WTC11 (cell line): ENCODE measurements around the gene TYROBP. TPM values are rescaled to one million over a fixed set of nuclear protein-coding genes. Genes with fewer than 3 reads are reported as not detected.
"Not testable (repeated sequence)": the region's sequence is repeated elsewhere in the genome, so short reads cannot be mapped to it uniquely, and the experiment has no call there.

Source experiments
- ATAC-seq: fragments of 200-7000 bp; cut with Tn5 transposase; 2 replicates; pipeline ENCODE4 v1.10.0; 2021; ENCODE audit warnings: mild to moderate bottlenecking, moderate library complexity
- Bru-seq: library from RNA; stranded (reverse); fragments of 400-500 nt; gene quantifications from one replicate; lab custom pipeline; 2021; lab: Mats Ljungman, UMichigan
- CTCF ChIA-PET: fragments of 300-600 bp; sonication (Branson Sonifier 250); formaldehyde crosslinking; loops from one replicate; lab custom pipeline; 2021; ENCODE audit warnings: antibody characterized with exemption; lab: Charles Lee
- POLR2A ChIA-PET: fragments of 350-600 bp; sonication (Branson Sonifier 250); formaldehyde crosslinking; loops from one replicate; lab custom pipeline; 2021; ENCODE audit warnings: antibody characterized with exemption; lab: Charles Lee
- DNase-seq: peaks from one replicate; pipeline ENCODE4 v3.0.0; 2021; ENCODE audit warnings: low spot score
- H3K27ac Mint-ChIP-seq: 2 replicates; pipeline ENCODE4 v1.8.0; 2021; ENCODE audit warnings: mixed read lengths
- H3K27me3 Mint-ChIP-seq: 2 replicates; pipeline ENCODE4 v1.8.0; 2021; ENCODE audit warnings: low read depth, mild to moderate bottlenecking, moderate library complexity, mixed read lengths
- H3K36me3 Mint-ChIP-seq: 2 replicates; pipeline ENCODE4 v1.8.0; 2021; ENCODE audit warnings: mixed read lengths
- H3K4me1 Mint-ChIP-seq: 2 replicates; pipeline ENCODE4 v1.8.0; 2022; ENCODE audit warnings: mixed read lengths
- H3K4me3 Mint-ChIP-seq: 2 replicates; pipeline ENCODE4 v1.8.0; 2021; ENCODE audit warnings: mild to moderate bottlenecking, moderate library complexity, mixed read lengths
- H3K9me3 Mint-ChIP-seq: 2 replicates; pipeline ENCODE4 v1.8.0; 2021; ENCODE audit warnings: mixed read lengths
- CREM ChIP-seq: sonication (generic); formaldehyde crosslinking; IDR thresholded peaks from 2 replicates; pipeline ENCODE4 v1.8.1; 2022; ENCODE audit warnings: mild to moderate bottlenecking, missing genetic modification reagents, moderate library complexity
- GRHL2 ChIP-seq: fragments of 250-450 bp; sonication (Bioruptor Pico); IDR thresholded peaks from 2 replicates; pipeline ENCODE4 v1.8.0; 2022; ENCODE audit warnings: mild to moderate bottlenecking, moderate library complexity; ENCODE audit not compliant: insufficient replicate concordance, severe bottlenecking
- JAZF1 ChIP-seq: fragments of 250-450 bp; sonication (Bioruptor Pico); IDR thresholded peaks from 2 replicates; pipeline ENCODE4 v1.9.0; 2021; ENCODE audit warnings: moderate library complexity, mild to moderate bottlenecking, inconsistent platforms
- NFE2L1 ChIP-seq: sonication (generic); formaldehyde crosslinking; IDR thresholded peaks from 2 replicates; pipeline ENCODE4 v1.8.1; 2023; ENCODE audit warnings: missing genetic modification reagents
- NR1H2 ChIP-seq: sonication (generic); formaldehyde crosslinking; IDR thresholded peaks from 2 replicates; pipeline ENCODE4 v1.9.0; 2021; ENCODE audit warnings: mild to moderate bottlenecking, moderate library complexity, missing genetic modification reagents
- RELA ChIP-seq: sonication (generic); formaldehyde crosslinking; IDR thresholded peaks from 2 replicates; pipeline ENCODE4 v1.8.1; 2022; ENCODE audit warnings: missing genetic modification reagents, mild to moderate bottlenecking, borderline replicate concordance
- SMAD4 ChIP-seq: sonication (generic); formaldehyde crosslinking; IDR thresholded peaks from 2 replicates; pipeline ENCODE4 v1.8.0; 2022; ENCODE audit warnings: mild to moderate bottlenecking, missing genetic modification reagents
- TCF7 ChIP-seq: sonication (generic); formaldehyde crosslinking; IDR thresholded peaks from 2 replicates; pipeline ENCODE4 v1.8.0; 2022; ENCODE audit warnings: mild to moderate bottlenecking, low read depth, missing genetic modification reagents, moderate library complexity
- ZBTB21 ChIP-seq: sonication (generic); formaldehyde crosslinking; IDR thresholded peaks from 2 replicates; pipeline ENCODE4 v1.8.1; 2023; ENCODE audit warnings: mild to moderate bottlenecking, missing genetic modification reagents, borderline replicate concordance
- ZNF317 ChIP-seq: sonication (generic); formaldehyde crosslinking; IDR thresholded peaks from 2 replicates; pipeline ENCODE4 v1.8.1; 2023; ENCODE audit warnings: low read depth, mild to moderate bottlenecking, moderate library complexity, missing genetic modification reagents, borderline replicate concordance
- long read RNA-seq, 3 experiments: library from RNA in 1 of 3; library from capped mRNA in 1 of 3; library from polyadenylated mRNA in 1 of 3; unstranded in 2 of 3; stranded (forward) in 1 of 3; transcript quantifications; one replicate each; pipeline ENCODE4 v2.0.0, GENCODE V29; 2021
- total RNA-seq: library from RNA; stranded (reverse); gene quantifications from 3 replicates; pipeline ENCODE4 v1.2.3, GENCODE V29; 2021
- TF ChIP-seq, protein P1 (sequence below): sonication (generic); formaldehyde crosslinking; IDR thresholded peaks from 2 replicates; pipeline ENCODE4 v1.8.0; 2022; ENCODE audit warnings: missing genetic modification reagents
- TF ChIP-seq, protein P2 (sequence below): fragments of 250-450 bp; sonication (Bioruptor Pico); IDR thresholded peaks from 2 replicates; pipeline ENCODE4 v1.9.0; 2021; ENCODE audit warnings: mild to moderate bottlenecking, borderline replicate concordance
- TF ChIP-seq, protein P3 (sequence below): sonication (generic); formaldehyde crosslinking; IDR thresholded peaks from 2 replicates; pipeline ENCODE4 v1.8.1; 2023; ENCODE audit warnings: mild to moderate bottlenecking, missing genetic modification reagents
- TF ChIP-seq, protein P4 (sequence below): sonication (generic); formaldehyde crosslinking; IDR thresholded peaks from 2 replicates; pipeline ENCODE4 v1.8.1; 2022; ENCODE audit warnings: mild to moderate bottlenecking, missing genetic modification reagents, moderate library complexity, borderline replicate concordance
- TF ChIP-seq, protein P5 (sequence below): fragments of 250-450 bp; sonication (Bioruptor Pico); IDR thresholded peaks from 2 replicates; pipeline ENCODE4 v1.9.0; 2021; ENCODE audit warnings: mild to moderate bottlenecking
- TF ChIP-seq, protein P6 (sequence below): fragments of 250-450 bp; sonication (Bioruptor Pico); IDR thresholded peaks from 2 replicates; pipeline ENCODE4 v1.9.0; 2021; ENCODE audit warnings: moderate library complexity, mild to moderate bottlenecking, inconsistent platforms, borderline replicate concordance

Gene TYROBP
- total RNA-seq (0.34 to 0.55 TPM (median 0.46 TPM) in 3 replicates), Bru-seq, nascent RNA (not detected)
- long read RNA-seq, experiment 1, result 0 reads
- long read RNA-seq, experiment 2, result 0 reads
- long read RNA-seq, experiment 3, result 0 reads

DNA sequence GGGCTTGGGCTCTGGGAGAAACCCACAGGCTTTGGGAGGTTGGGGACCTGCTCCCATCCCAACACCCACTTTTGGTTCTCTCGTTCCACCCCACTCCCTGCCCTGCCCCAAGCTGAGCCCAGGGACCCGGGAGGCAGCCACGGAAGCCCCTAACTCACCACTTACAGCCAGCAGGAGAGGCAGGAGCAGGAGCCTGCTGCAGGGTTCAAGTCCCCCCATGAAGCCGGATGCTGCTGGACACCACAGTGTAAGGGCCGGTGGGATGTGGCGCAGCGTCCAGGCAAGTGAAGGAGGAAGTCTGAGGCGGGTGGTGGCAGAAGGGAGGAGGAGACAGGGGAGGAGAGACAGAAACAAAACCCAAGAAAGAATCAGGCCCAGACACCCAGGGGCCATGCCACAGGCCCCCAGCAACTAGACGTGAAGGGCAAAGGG lies at the start of gene TYROBP:
TSS of gene TYROBP (minus strand) at position 286 of the 432 bp plus-strand sequence. CDS start at position 219, 67 bp downstream.
- CTCF ChIA-PET, result interaction anchor here (0.6 to 1.1 kb wide), 2 partner anchors 88 to 94 kb away, joined by 3 read pairs; no protein-coding TSS in a partner anchor
- no peak within 1 kb of the TSS for H3K27ac Mint-ChIP-seq
- H3K4me3 Mint-ChIP-seq, result no peak within 1 kb of the TSS
- DNase-seq (no peak), ATAC-seq (no peak)
- no peaks in the 10 kb centered on the region for H3K36me3 Mint-ChIP-seq
- TF ChIP-seq CREM (CRISPR knock-in tag) (no peak), RELA (CRISPR knock-in tag) (no peak), ZNF317 (CRISPR knock-in tag) (no peak), TCF7 (no peak), ZBTB21 (no peak), NFE2L1 (no peak), SMAD4 (CRISPR knock-in tag) (no peak), NR1H2 (CRISPR knock-in tag) (no peak), GRHL2 (no peak), JAZF1 (CRISPR knock-in tag) (no peak)
- TF ChIP-seq, protein P1, sequence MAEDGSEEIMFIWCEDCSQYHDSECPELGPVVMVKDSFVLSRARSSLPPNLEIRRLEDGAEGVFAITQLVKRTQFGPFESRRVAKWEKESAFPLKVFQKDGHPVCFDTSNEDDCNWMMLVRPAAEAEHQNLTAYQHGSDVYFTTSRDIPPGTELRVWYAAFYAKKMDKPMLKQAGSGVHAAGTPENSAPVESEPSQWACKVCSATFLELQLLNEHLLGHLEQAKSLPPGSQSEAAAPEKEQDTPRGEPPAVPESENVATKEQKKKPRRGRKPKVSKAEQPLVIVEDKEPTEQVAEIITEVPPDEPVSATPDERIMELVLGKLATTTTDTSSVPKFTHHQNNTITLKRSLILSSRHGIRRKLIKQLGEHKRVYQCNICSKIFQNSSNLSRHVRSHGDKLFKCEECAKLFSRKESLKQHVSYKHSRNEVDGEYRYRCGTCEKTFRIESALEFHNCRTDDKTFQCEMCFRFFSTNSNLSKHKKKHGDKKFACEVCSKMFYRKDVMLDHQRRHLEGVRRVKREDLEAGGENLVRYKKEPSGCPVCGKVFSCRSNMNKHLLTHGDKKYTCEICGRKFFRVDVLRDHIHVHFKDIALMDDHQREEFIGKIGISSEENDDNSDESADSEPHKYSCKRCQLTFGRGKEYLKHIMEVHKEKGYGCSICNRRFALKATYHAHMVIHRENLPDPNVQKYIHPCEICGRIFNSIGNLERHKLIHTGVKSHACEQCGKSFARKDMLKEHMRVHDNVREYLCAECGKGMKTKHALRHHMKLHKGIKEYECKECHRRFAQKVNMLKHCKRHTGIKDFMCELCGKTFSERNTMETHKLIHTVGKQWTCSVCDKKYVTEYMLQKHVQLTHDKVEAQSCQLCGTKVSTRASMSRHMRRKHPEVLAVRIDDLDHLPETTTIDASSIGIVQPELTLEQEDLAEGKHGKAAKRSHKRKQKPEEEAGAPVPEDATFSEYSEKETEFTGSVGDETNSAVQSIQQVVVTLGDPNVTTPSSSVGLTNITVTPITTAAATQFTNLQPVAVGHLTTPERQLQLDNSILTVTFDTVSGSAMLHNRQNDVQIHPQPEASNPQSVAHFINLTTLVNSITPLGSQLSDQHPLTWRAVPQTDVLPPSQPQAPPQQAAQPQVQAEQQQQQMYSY, result no peak
- TF ChIP-seq, protein P2, sequence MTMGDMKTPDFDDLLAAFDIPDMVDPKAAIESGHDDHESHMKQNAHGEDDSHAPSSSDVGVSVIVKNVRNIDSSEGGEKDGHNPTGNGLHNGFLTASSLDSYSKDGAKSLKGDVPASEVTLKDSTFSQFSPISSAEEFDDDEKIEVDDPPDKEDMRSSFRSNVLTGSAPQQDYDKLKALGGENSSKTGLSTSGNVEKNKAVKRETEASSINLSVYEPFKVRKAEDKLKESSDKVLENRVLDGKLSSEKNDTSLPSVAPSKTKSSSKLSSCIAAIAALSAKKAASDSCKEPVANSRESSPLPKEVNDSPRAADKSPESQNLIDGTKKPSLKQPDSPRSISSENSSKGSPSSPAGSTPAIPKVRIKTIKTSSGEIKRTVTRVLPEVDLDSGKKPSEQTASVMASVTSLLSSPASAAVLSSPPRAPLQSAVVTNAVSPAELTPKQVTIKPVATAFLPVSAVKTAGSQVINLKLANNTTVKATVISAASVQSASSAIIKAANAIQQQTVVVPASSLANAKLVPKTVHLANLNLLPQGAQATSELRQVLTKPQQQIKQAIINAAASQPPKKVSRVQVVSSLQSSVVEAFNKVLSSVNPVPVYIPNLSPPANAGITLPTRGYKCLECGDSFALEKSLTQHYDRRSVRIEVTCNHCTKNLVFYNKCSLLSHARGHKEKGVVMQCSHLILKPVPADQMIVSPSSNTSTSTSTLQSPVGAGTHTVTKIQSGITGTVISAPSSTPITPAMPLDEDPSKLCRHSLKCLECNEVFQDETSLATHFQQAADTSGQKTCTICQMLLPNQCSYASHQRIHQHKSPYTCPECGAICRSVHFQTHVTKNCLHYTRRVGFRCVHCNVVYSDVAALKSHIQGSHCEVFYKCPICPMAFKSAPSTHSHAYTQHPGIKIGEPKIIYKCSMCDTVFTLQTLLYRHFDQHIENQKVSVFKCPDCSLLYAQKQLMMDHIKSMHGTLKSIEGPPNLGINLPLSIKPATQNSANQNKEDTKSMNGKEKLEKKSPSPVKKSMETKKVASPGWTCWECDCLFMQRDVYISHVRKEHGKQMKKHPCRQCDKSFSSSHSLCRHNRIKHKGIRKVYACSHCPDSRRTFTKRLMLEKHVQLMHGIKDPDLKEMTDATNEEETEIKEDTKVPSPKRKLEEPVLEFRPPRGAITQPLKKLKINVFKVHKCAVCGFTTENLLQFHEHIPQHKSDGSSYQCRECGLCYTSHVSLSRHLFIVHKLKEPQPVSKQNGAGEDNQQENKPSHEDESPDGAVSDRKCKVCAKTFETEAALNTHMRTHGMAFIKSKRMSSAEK (CRISPR knock-in tag), result no peak
- TF ChIP-seq, protein P3, sequence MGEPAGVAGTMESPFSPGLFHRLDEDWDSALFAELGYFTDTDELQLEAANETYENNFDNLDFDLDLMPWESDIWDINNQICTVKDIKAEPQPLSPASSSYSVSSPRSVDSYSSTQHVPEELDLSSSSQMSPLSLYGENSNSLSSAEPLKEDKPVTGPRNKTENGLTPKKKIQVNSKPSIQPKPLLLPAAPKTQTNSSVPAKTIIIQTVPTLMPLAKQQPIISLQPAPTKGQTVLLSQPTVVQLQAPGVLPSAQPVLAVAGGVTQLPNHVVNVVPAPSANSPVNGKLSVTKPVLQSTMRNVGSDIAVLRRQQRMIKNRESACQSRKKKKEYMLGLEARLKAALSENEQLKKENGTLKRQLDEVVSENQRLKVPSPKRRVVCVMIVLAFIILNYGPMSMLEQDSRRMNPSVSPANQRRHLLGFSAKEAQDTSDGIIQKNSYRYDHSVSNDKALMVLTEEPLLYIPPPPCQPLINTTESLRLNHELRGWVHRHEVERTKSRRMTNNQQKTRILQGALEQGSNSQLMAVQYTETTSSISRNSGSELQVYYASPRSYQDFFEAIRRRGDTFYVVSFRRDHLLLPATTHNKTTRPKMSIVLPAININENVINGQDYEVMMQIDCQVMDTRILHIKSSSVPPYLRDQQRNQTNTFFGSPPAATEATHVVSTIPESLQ (CRISPR knock-in tag), result no peak
- TF ChIP-seq, protein P4, sequence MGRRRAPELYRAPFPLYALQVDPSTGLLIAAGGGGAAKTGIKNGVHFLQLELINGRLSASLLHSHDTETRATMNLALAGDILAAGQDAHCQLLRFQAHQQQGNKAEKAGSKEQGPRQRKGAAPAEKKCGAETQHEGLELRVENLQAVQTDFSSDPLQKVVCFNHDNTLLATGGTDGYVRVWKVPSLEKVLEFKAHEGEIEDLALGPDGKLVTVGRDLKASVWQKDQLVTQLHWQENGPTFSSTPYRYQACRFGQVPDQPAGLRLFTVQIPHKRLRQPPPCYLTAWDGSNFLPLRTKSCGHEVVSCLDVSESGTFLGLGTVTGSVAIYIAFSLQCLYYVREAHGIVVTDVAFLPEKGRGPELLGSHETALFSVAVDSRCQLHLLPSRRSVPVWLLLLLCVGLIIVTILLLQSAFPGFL (CRISPR knock-in tag), result no peak
- TF ChIP-seq, protein P5, sequence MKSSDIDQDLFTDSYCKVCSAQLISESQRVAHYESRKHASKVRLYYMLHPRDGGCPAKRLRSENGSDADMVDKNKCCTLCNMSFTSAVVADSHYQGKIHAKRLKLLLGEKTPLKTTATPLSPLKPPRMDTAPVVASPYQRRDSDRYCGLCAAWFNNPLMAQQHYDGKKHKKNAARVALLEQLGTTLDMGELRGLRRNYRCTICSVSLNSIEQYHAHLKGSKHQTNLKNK (CRISPR knock-in tag), result no peak
- TF ChIP-seq, protein P6, sequence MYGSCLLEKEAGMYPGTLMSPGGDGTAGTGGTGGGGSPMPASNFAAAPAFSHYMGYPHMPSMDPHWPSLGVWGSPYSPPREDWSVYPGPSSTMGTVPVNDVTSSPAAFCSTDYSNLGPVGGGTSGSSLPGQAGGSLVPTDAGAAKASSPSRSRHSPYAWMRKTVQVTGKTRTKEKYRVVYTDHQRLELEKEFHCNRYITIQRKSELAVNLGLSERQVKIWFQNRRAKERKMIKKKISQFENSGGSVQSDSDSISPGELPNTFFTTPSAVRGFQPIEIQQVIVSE, result no peak
- peaks cover 23% of the 10 kb centered on the region for H3K4me1 Mint-ChIP-seq
- POLR2A ChIA-PET, result no interaction called here
- peaks cover 6% of the 10 kb centered on the region for H3K27me3 Mint-ChIP-seq
- H3K9me3 Mint-ChIP-seq, result no peaks in the 10 kb centered on the region

DNA sequence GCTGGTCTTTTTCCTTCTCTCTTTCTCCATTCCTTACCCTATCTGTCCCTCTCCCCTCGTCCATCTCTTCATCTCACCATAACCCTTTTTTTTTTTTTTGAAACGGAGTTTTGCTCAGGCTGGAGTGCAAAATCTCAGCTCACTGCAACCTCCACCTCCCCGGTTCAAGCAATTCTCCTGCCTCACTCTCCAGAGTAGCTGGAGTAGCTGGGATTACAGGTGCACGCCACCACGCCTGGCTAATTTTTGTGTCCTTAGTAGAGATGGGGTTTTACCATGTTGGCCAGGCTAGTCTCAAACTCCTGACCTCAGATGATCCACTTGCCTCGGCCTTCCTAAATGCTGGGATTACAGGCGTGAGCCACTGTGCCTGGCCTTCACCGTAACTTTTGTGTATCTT lies 49.3 kb upstream of the TYROBP start:
- H3K4me1 Mint-ChIP-seq, H3K9me3 Mint-ChIP-seq, POLR2A ChIA-PET, DNase-seq, H3K36me3 Mint-ChIP-seq, H3K27ac Mint-ChIP-seq, H3K4me3 Mint-ChIP-seq, ATAC-seq: not testable (repeated sequence)
- CTCF ChIA-PET, result interaction anchor here (0.7 kb wide), 1 partner anchor 739 kb away, joined by 4 read pairs; no protein-coding TSS in a partner anchor
- H3K27me3 Mint-ChIP-seq, result peaks cover 54% of the 10 kb centered on the region
